Smooth muscle cell (in vitro differentiated cells): ENCODE measurements around the gene ARID1A. TPM values are rescaled to one million over a fixed set of nuclear protein-coding genes. Genes with fewer than 3 reads are reported as not detected.
"Not testable (repeated sequence)": the region's sequence is repeated elsewhere in the genome, so short reads cannot be mapped to it uniquely, and the experiment has no call there.

ENCODE experiments used
- DNase-seq: peaks from one replicate; lab custom pipeline; 2025; ENCODE audit not compliant: unreplicated experiment; lab: John Stamatoyannopoulos, UW
- H2AFZ ChIP-seq: fragments of 200-600 bp; sonication (generic); 2 replicates; pipeline ENCODE4 v1.6.0; 2016; ENCODE audit warnings: antibody characterized with exemption, low read depth, mild to moderate bottlenecking
- H3F3A ChIP-seq: fragments of 200-600 bp; sonication (generic); 2 replicates; pipeline ENCODE4 v1.6.0; 2017; ENCODE audit warnings: antibody characterized with exemption, low read depth
- H3K27ac ChIP-seq: fragments of 200-600 bp; sonication (generic); 2 replicates; pipeline ENCODE4 v1.5.1; 2016; ENCODE audit warnings: low read depth, mild to moderate bottlenecking
- H3K27me3 ChIP-seq: fragments of 200-600 bp; sonication (generic); 2 replicates; pipeline ENCODE4 v1.6.1; 2016; ENCODE audit warnings: low read depth, mild to moderate bottlenecking
- H3K36me3 ChIP-seq: fragments of 200-600 bp; sonication (generic); 2 replicates; pipeline ENCODE4 v1.5.1; 2016; ENCODE audit warnings: low read depth
- H3K4me1 ChIP-seq: fragments of 200-600 bp; sonication (generic); 2 replicates; pipeline ENCODE4 v1.5.1; 2016; ENCODE audit warnings: low read depth
- H3K4me2 ChIP-seq: fragments of 200-600 bp; sonication (generic); 2 replicates; pipeline ENCODE4 v1.6.0; 2016; ENCODE audit warnings: mild to moderate bottlenecking
- H3K4me3 ChIP-seq: fragments of 200-600 bp; sonication (generic); 2 replicates; pipeline ENCODE4 v1.5.1; 2016; ENCODE audit warnings: mild to moderate bottlenecking
- H3K79me2 ChIP-seq: fragments of 200-600 bp; sonication (generic); 2 replicates; pipeline ENCODE4 v1.6.0; 2016; ENCODE audit warnings: low read depth, mild to moderate bottlenecking
- H3K9ac ChIP-seq: fragments of 200-600 bp; sonication (generic); 2 replicates; pipeline ENCODE4 v1.6.0; 2016; ENCODE audit warnings: low read depth
- H3K9me3 ChIP-seq: fragments of 200-600 bp; sonication (generic); replicated peaks from 2 replicates; pipeline ENCODE4 v1.5.1; 2016; ENCODE audit warnings: low read depth
- H4K20me1 ChIP-seq: fragments of 200-600 bp; sonication (generic); 2 replicates; pipeline ENCODE4 v1.6.0; 2016; ENCODE audit warnings: low read depth
- CTCF ChIP-seq: fragments of 200-600 bp; sonication (generic); IDR thresholded peaks from 2 replicates; pipeline ENCODE4 v1.5.1; 2017; ENCODE audit warnings: borderline replicate concordance, mild to moderate bottlenecking, antibody characterized with exemption; ENCODE audit not compliant: insufficient read depth, poor library complexity, severe bottlenecking
- WGBS: methylation state at CpG from one replicate; pipeline ENCODE4 v1.1.7; 2016; ENCODE audit warnings: low lambda C conversion rate; 5-methylcytosine and 5-hydroxymethylcytosine counted together
- polyA plus RNA-seq: library from polyadenylated mRNA; unstranded; fragments of >200 nt; fragmentation: Nextera tagmentation; extraction: Ambion mirVana; gene quantifications from 2 replicates; pipeline ENCODE4 v1.2.1, GENCODE V29; 2016
- total RNA-seq: library from RNA; depleted of rRNA; stranded (reverse); fragments of >200 nt; gene quantifications from 2 replicates; pipeline ENCODE4 v1.2.3, GENCODE V29; 2014

ARID1A gene
- total RNA-seq: 30.4 and 33.1 TPM in 2 replicates
- 17.5 and 24.9 TPM in 2 replicates for polyA plus RNA-seq

GRCh38 chr1:26695356-26696118 lies at the start of gene ARID1A:
ARID1A (plus strand) TSS chr1:26696015; CDS start chr1:26696404, 389 bp downstream.
- H3F3A ChIP-seq: peaks cover 25% of the 10 kb centered on the region
- no peak for TF ChIP-seq CTCF
- peak within 1 kb of the TSS; percentile 96 for H3K9ac ChIP-seq
- peak within 1 kb of the TSS; percentile 85 for H3K27ac ChIP-seq
- H3K4me3 ChIP-seq: peak within 1 kb of the TSS; percentile 91
- 3% methylated on average over 48 of the region's 80 CpGs for WGBS
- peak within 1 kb of the TSS; percentile 86 for H3K4me2 ChIP-seq
- peaks cover 43% of the 10 kb centered on the region for H3K79me2 ChIP-seq
- H4K20me1 ChIP-seq: peaks cover 32% of the 10 kb centered on the region
- peak; percentile 88 for DNase-seq
- no peaks in the 10 kb centered on the region for H3K9me3 ChIP-seq
- H3K36me3 ChIP-seq: no peaks in the 10 kb centered on the region
- peak within 1 kb of the TSS; percentile 85 for H2AFZ ChIP-seq
- no peaks in the 10 kb centered on the region for H3K27me3 ChIP-seq
- H3K4me1 ChIP-seq: peaks cover 53% of the 10 kb centered on the region

- no peak overlapping the region for H3K4me2 ChIP-seq
- no peaks in the 10 kb centered on the region for H3K27me3 ChIP-seq
- no peak overlapping the region for H3K27ac ChIP-seq
- DNase-seq: no peak
- no peaks in the 10 kb centered on the region for H3K9me3 ChIP-seq
- TF ChIP-seq CTCF: no peak
- no peaks in the 10 kb centered on the region for H3K79me2 ChIP-seq
- no peak overlapping the region for H3K9ac ChIP-seq
- no peak overlapping the region for H3K4me3 ChIP-seq
- H3K36me3 ChIP-seq: no peaks in the 10 kb centered on the region
- no peak overlapping the region for H2AFZ ChIP-seq
- no peaks in the 10 kb centered on the region for H3K4me1 ChIP-seq
- 85% methylated on average over 2 of the region's 2 CpGs for WGBS
- H3F3A ChIP-seq: no peaks in the 10 kb centered on the region
- no peaks in the 10 kb centered on the region for H4K20me1 ChIP-seq
Observed at GRCh38 chr1:26664802-26665201, 31.0 kb upstream of the ARID1A start.

GRCh38 chr1:26666855-26667254 lies 29.0 kb upstream of the ARID1A start:
- Histone ChIP-seq H3K79me2 (no peaks in the 10 kb centered on the region), H3F3A (no peaks in the 10 kb centered on the region), H3K27me3 (no peaks in the 10 kb centered on the region), H3K27ac (no peak overlapping the region), H3K9me3 (no peaks in the 10 kb centered on the region), H3K9ac (no peak overlapping the region), H3K4me1 (no peaks in the 10 kb centered on the region), H4K20me1 (no peaks in the 10 kb centered on the region), H2AFZ (no peak overlapping the region), H3K4me2 (no peak overlapping the region), H3K4me3 (no peak overlapping the region), H3K36me3 (no peaks in the 10 kb centered on the region)
- DNase-seq: no peak
- WGBS: 100% methylated on average over 1 of the region's 1 CpG
- no peak for TF ChIP-seq CTCF

- not testable (repeated sequence) for H3K9ac ChIP-seq, H3K27ac ChIP-seq, H3K79me2 ChIP-seq, H3K36me3 ChIP-seq, H3K9me3 ChIP-seq, H2AFZ ChIP-seq, H3K4me3 ChIP-seq, H3K4me1 ChIP-seq, H4K20me1 ChIP-seq, H3F3A ChIP-seq, H3K27me3 ChIP-seq, DNase-seq, H3K4me2 ChIP-seq
- WGBS: 66% methylated on average over 4 of the region's 4 CpGs
Observed at GRCh38 chr1:26668106-26668786, 27.6 kb upstream of the ARID1A start.
